Measurements from ENCODE around the gene PRKX.
"Not testable (repeated sequence)": the region's sequence is repeated elsewhere in the genome, so short reads cannot be mapped to it uniquely, and the experiment has no call there.

PRKX gene

GRCh38 chrX:3713225-3713936 lies at the start of gene PRKX:
TSS of gene PRKX (minus strand) at chrX:3713649. CDS start at chrX:3713253, 396 bp downstream.
- DNase-seq (ENCODE audit: insufficient read length, low spot score) (peak; percentile 56), FAIRE-seq (no peak)

DNA sequence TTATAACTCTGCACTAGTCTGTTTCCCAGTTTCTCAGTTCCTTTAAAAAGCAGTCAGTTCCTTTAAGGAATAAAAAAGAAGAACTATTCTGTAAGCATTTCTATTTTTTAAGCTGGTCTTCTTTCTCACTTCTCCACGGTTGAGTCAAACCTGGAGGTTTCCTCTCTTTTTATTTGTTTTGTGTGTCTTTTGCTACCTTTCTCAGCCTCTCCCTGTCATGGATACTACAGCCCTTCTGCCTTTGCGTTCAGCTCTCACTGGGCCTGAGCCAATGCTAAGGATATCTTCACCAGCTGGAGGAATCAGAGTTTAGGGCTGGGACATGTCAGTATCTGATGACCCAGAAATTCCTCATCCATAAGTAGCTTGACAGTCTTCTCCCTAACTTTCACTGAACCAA lies 49.7 kb upstream of the PRKX start:
- FAIRE-seq (no peak), DNase-seq (ENCODE audit: insufficient read length, low spot score) (no peak)

GRCh38 chrX:3757510-3758025 lies 44.1 kb upstream of the PRKX start:
- FAIRE-seq (no peak), DNase-seq (ENCODE audit: insufficient read length, low spot score) (no peak)

DNA sequence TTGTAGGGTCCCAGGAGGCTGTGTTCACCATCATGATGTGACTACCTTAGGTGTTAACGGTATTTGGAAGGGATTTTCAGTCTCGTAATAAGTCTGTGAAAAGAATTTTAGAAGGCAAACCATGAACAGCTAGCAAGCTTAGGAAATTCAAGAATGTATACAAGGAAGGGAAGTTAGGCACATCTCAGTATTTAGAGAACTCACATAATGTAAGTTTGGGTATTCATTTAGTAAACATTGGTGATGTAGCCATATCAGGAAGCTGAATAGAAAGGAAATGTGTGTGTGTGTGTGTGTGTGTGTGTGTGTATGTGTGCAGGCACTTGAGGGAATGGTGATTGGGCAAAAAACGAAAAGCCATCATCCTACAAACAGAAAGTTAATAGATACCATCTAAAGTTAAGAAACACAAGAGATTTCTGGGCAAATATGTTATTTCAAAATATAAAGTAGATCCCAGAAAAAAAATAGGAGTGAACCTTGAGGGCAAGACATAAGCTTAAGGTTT lies 34.7 kb upstream of the PRKX start:
- FAIRE-seq: no peak
- DNase-seq (ENCODE audit: insufficient read length, low spot score): no peak

GRCh38 chrX:3743801-3744439 lies 30.5 kb upstream of the PRKX start:
- FAIRE-seq (no peak), DNase-seq (ENCODE audit: insufficient read length, low spot score) (no peak)

DNA sequence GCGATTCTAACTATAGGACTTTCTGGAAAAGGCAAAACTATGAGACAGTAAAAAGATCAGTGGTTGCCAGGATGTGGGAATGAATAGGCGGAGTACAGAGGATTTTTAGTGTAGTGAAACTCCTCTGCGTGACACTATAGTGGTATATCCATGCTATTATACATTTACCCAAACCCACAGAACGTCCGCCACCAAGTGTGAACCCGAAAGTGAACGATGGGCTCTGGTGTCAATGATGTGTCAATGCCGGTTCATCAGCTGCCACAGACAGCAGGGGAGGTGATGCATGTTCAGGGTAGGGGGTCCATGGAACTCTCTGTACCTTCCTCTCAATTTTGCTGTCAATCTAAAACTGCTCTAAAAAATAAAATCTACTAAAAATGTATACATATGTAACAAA lies 27.5 kb upstream of the PRKX start:
- not testable (repeated sequence) for FAIRE-seq; DNase-seq (ENCODE audit: insufficient read length, low spot score)

- FAIRE-seq: no peak
- DNase-seq (ENCODE audit: insufficient read length, low spot score): no peak
These were observed 25.1 kb upstream of the PRKX start for GRCh38 chrX:3738509-3738908.

DNA sequence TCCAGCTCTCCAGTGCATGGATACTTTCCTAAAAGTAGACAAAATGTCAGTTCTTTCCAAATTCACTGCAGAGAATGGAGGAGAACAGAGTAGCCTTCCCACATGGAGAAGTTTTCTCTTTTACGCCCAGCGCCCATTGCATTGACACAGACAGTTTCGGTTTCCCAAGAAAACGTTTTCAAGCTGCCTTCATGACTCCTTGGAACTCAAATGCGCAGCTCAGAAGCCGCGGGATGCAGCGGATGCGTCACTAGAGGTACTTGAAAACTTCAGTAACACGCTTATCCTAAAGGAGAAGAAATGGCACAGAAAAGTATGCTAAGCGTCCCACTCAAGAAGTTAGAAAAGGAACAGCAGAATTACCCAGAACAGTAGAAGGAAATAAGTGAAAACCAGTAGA lies 23.1 kb upstream of the PRKX start:
- FAIRE-seq; DNase-seq (ENCODE audit: insufficient read length, low spot score): not testable (repeated sequence)

DNA sequence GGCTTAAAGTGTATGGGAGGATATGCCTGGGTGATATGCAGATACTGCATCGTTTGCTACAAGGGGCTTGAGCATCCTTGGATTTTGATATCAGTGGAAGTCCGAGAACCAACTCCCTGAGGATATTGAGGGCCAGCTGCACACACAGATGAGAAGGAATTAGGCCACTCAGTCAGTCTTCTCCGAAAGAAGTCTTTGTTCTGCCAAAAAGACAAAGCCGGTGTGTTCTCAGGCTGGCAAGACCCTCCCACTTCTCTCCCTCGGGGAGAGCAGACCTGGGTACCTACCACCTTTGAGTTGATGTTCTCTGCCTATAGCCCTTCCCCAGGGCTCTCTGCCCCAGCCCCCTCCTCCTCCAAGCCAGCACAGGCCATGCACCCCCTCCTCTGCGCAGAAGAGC lies 22.4 kb upstream of the PRKX start:
- FAIRE-seq; DNase-seq (ENCODE audit: insufficient read length, low spot score): not testable (repeated sequence)

GRCh38 chrX:3734456-3734855 lies 21.0 kb upstream of the PRKX start:
- FAIRE-seq; DNase-seq (ENCODE audit: insufficient read length, low spot score): not testable (repeated sequence)

GRCh38 chrX:3733043-3733430 lies 19.6 kb upstream of the PRKX start:
- FAIRE-seq (no peak), DNase-seq (ENCODE audit: insufficient read length, low spot score) (no peak)

DNA sequence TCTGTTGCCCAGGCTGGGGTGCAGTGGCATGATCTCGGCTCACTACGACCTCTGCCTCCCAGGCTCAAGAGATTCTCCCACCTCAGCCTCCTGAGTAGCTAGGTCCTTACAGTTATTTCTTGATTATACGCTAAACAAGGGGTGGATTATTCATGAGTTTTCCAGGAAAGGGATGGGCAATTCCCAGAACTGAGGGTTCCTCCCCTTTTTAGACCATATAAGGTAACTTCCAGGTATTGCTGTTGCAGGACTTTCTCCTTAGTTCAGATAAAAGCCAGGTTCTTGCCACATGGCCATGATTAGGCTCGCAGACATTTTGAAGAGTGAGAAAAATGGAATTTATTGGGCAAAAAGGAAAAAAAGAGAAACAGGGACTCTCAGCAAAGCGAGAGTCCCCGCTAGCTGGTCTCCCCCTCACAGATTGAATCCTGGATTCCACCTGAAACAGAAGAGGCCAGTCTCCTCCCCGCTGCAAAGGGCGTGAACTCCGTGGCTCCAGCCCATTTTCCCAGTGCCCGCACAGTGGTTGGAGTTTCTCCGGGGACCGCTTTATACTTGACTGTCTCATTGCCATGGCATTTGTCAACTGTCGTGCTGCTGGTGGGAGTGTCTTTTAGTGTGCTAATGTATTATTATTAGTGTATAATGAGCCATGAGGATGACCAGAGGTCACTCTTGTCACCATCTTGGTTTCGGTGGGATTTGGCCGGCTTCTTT lies 19.0 kb upstream of the PRKX start:
- FAIRE-seq; DNase-seq (ENCODE audit: insufficient read length, low spot score): not testable (repeated sequence)

GRCh38 chrX:3728454-3728853 lies 15.0 kb upstream of the PRKX start:
- DNase-seq (ENCODE audit: insufficient read length, low spot score): no peak
- no peak for FAIRE-seq

- not testable (repeated sequence) for FAIRE-seq; DNase-seq (ENCODE audit: insufficient read length, low spot score)
These were observed 10.0 kb upstream of the PRKX start for GRCh38 chrX:3723460-3723859.

GRCh38 chrX:3717742-3718420 lies 4.4 kb upstream of the PRKX start:
- FAIRE-seq: no peak
- no peak for DNase-seq (ENCODE audit: insufficient read length, low spot score)

DNA sequence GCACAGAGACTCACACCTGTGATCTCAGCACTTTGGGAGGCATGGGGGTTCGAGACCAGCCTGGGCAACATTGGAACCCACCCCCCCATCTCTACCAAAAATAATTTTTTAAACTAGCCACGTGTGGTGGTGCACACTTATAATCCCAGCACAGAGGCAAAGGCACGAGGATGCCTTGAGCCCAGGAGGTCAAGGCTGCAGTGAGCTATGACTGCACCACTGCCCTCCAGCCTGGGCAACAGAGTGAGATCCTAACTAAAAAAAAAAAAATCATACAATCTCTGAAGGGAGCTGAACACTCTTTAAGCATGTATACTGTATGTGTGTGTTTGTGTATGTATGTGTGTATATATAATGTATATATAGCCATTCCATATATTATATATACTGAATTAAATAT lies 2.5 kb upstream of the PRKX start:
- DNase-seq (ENCODE audit: insufficient read length, low spot score) (no peak), FAIRE-seq (no peak)

GRCh38 chrX:3714706-3715479 lies 1.4 kb upstream of the PRKX start:
- not testable (repeated sequence) for FAIRE-seq; DNase-seq (ENCODE audit: insufficient read length, low spot score)

DNA sequence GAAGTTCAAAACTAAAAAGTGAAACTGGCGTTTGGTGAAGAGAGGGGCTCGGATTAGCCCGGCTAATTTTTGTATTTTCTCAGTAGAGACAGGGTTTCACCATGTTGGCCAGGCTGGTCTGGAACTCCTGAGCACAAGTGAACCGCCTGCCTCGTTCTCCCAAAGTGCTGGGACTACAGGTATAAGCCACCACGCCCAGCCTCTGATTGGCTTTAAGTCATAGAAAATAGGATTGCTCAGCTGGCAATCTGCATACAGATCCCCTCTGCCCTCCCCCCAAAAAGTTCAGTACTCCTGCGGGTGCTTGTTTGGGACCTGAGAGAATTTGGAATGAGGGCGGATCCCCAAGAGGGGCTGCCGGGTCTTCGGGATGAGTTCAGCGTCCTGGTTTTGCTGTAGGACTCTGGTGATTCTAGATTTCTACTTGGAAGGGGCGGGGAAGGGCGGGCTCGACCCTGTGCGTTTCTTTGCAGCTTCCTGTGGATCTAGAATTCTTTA lies 537 bp upstream of the PRKX start:
- FAIRE-seq (no peak), DNase-seq (ENCODE audit: insufficient read length, low spot score) (no peak)

DNA sequence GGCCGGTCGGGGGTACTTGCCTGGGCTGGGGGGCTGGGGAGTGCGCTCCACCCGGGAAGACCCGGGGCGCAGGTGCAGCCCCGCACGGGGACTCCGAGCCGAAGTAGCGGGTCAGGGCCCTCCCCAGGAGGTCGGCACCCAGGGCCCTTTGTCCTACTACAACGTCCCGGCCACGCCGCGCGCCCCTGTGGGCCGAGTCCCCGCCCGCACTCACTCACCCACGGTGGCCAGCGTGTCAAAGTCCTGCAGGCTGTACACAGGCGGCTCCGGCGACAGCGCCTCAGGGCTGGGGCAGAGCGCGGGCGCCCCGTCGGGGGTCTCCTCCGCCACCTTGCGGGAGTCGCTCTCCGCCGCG lies 602 bp downstream of the PRKX start:
- FAIRE-seq (no peak), DNase-seq (ENCODE audit: insufficient read length, low spot score) (no peak)
